CD4-positive, alpha-beta memory T cell (primary cell): Measurements from ENCODE around the gene MUC5AC. TPM values are rescaled to one million over a fixed set of nuclear protein-coding genes. Genes with fewer than 3 reads are reported as not detected.
A peak's percentile ranks its signal among the peaks of the same experiment; 100 is the strongest.

ENCODE experiments used
- CTCF ChIA-PET: fragments of 350-600 bp; sonication (Branson Sonifier 250); formaldehyde crosslinking; loops from one replicate; lab custom pipeline; 2021; ENCODE audit warnings: inconsistent platforms; ENCODE audit not compliant: partially characterized antibody; lab: Charles Lee
- POLR2A ChIA-PET: fragments of 350-600 bp; sonication (Branson Sonifier 250); formaldehyde crosslinking; loops from one replicate; lab custom pipeline; 2021; ENCODE audit not compliant: partially characterized antibody; lab: Charles Lee
- DNase-seq, 5 donors: peaks; one replicate each; pipeline versions ENCODE4 v3.0.0 to v3.0.0-alpha.2; 2020 to 2022; ENCODE audit warnings: mixed read lengths in 1 of 5
- H3K27ac ChIP-seq: one replicate; pipeline ENCODE4 v1.7.0; 2013; ENCODE audit warnings: low read depth, low read length
- H3K27me3 ChIP-seq: 2 replicates; pipeline ENCODE4 v1.7.0; 2013; ENCODE audit warnings: mild to moderate bottlenecking, low read length, moderate library complexity; ENCODE audit not compliant: insufficient read depth
- H3K36me3 ChIP-seq: 2 replicates; pipeline ENCODE4 v1.7.0; 2013; ENCODE audit warnings: mild to moderate bottlenecking, low read length, moderate library complexity; ENCODE audit not compliant: insufficient read depth
- H3K4me1 ChIP-seq: 2 replicates; pipeline ENCODE4 v1.7.0; 2013; ENCODE audit warnings: mild to moderate bottlenecking, low read length, moderate library complexity; ENCODE audit not compliant: insufficient read depth
- H3K4me3 ChIP-seq, 2 donors: one replicate each; pipeline ENCODE4 v1.7.0; 2013; ENCODE audit warnings: low read length in 2 of 2, mild to moderate bottlenecking in 1 of 2
- H3K9me3 ChIP-seq, 2 donors: one replicate each; pipeline ENCODE4 v1.7.0; 2013; ENCODE audit warnings: low read length in 2 of 2, control low read depth in 1 of 2; ENCODE audit not compliant: control insufficient read depth in 1 of 2
- H3K27ac Mint-ChIP-seq, 7 donors: one replicate each; pipeline ENCODE4 v1.8.0; 2020 to 2021; ENCODE audit warnings: mixed read lengths in 7 of 7, mild to moderate bottlenecking in 6 of 7, inconsistent platforms in 3 of 7, moderate library complexity in 3 of 7
- H3K27me3 Mint-ChIP-seq, 2 donors: one replicate each; pipeline ENCODE4 v1.8.0; 2020 to 2021; ENCODE audit warnings: mixed read lengths in 2 of 2
- H3K36me3 Mint-ChIP-seq, 2 donors: one replicate each; pipeline ENCODE4 v1.8.0; 2020 to 2021; ENCODE audit warnings: mixed read lengths in 2 of 2, inconsistent platforms in 1 of 2, mild to moderate bottlenecking in 1 of 2
- H3K4me1 Mint-ChIP-seq, 4 donors: one replicate each; pipeline ENCODE4 v1.8.0; 2020 to 2021; ENCODE audit warnings: mixed read lengths in 4 of 4, mild to moderate bottlenecking in 1 of 4
- H3K4me3 Mint-ChIP-seq, 8 donors: one replicate each; pipeline ENCODE4 v1.8.0; 2020 to 2021; ENCODE audit warnings: mixed read lengths in 8 of 8, mild to moderate bottlenecking in 7 of 8, moderate library complexity in 6 of 8, inconsistent platforms in 3 of 8
- H3K9me3 Mint-ChIP-seq, 8 donors: one replicate each; pipeline ENCODE4 v1.8.0; 2020 to 2021; ENCODE audit warnings: mixed read lengths in 8 of 8, mild to moderate bottlenecking in 5 of 8, inconsistent platforms in 3 of 8, moderate library complexity in 1 of 8
- intact Hi-C: fragments of 100-400 bp; cut with micrococcal nuclease; formaldehyde crosslinking; loops from one replicate; pipeline ENCODE4 v1.15.1; 2023
- polyA plus RNA-seq, 2 donors: library from polyadenylated mRNA; unstranded; fragments of 300-500 nt; fragmentation: Illumina TruSeq; gene quantifications; one replicate each; pipeline ENCODE4 v1.2.3, GENCODE V29; 2021
- total RNA-seq, 2 experiments: library from RNA; stranded (reverse); gene quantifications; one replicate each; pipeline ENCODE4 v1.2.3, GENCODE V29; 2021

MUC5AC gene
- total and polyA plus RNA-seq, 4 experiments from 2014 or later = not detected

DNA sequence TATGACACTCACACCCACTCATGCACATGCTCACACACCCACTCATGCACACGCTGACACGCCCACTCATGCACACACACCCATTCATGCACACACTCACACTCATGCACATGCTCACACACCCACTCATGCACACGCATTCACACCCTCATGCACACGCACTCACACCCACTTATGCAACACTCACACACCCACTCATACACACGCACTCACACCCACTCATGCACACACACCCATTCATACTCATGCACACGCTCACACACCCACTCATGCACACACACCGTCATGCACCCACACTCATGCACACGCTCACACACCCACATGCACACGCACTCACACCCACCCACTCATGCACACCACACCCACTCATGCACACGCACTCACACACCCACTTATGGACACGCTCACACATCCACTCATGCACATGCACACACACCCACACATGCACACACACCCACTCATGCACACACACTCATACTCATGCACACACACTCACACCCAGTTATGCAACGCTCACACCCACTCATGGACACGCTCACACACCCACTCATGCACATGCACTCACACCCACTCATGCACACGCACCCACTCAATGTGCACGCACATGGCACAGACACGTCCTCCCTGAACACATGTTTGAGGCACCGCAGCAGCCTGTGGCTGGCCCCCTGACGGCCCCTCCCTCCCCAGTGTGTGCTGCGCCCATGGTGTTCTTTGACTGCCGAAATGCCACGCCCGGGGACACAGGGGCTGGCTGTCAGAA, 17.9 kb downstream of the MUC5AC start:
- Histone ChIP-seq H3K4me3 (no peak overlapping the region), H3K36me3 (no peaks in the 10 kb centered on the region), H3K9me3 (no peaks in the 10 kb centered on the region), H3K27me3 (no peaks in the 10 kb centered on the region), H3K27ac (no peak overlapping the region), H3K4me1 (no peaks in the 10 kb centered on the region)
- peaks cover 0 to 3% (median 0%) of the 10 kb centered on the region in 4 donors for H3K4me1 Mint-ChIP-seq
- ChIA-PET POLR2A (no interaction called here), CTCF (no interaction called here)
- peak overlapping the region in 1 of 7 donors; percentile 77 for H3K27ac Mint-ChIP-seq
- DNase-seq = no peak
- intact Hi-C loops = no loop called here
- H3K4me3 Mint-ChIP-seq = no peak overlapping the region
- no peaks in the 10 kb centered on the region for H3K9me3 Mint-ChIP-seq
- H3K36me3 Mint-ChIP-seq = no peaks in the 10 kb centered on the region
- peaks cover 0 to 2% of the 10 kb centered on the region in 2 donors for H3K27me3 Mint-ChIP-seq

DNA sequence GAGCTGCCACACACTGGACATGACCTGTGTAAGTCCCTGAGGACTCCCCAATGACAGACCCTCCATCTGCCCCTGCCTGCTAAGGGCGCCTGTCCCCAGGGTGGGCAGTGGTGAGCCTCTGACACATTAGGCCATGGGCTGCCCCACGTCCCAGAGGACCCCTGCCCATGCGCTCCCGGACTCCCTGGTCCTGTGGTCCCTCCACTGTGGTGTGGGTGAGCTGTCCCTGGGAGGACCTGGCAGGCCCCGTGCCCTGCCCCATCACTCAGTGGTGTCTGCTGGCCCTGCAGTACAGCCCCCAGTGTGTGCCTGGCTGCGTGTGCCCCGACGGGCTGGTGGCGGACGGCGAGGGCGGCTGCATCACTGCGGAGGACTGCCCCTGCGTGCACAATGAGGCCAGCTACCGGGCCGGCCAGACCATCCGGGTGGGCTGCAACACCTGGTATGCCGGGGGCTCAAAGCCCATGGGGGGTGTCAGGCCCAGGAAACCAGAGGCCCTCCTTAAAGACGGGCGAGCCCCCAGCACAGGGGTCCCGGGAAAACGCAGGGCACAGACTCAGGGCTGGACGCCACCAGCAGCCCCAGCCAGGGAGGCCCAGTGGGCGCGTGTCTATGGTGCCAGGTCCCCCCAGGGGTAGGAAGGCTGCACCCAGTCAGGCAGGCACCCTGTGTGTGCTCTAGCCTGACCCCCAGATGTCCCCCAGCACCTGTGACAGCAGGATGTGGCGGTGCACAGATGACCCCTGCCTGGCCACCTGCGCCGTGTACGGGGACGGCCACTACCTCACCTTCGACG, 18.7 kb downstream of the MUC5AC start:
- H3K27me3 Mint-ChIP-seq = peaks cover 0 to 2% of the 10 kb centered on the region in 2 donors
- H3K27ac Mint-ChIP-seq = peak overlapping the region in 1 of 7 donors; percentile 42
- CTCF ChIA-PET = no interaction called here
- no peaks in the 10 kb centered on the region for H3K4me1 ChIP-seq
- no peak for DNase-seq
- H3K27ac ChIP-seq = no peak overlapping the region
- no peaks in the 10 kb centered on the region for H3K27me3 ChIP-seq
- H3K36me3 ChIP-seq = no peaks in the 10 kb centered on the region
- H3K9me3 Mint-ChIP-seq = no peaks in the 10 kb centered on the region
- intact Hi-C loops = no loop called here
- peaks cover 0 to 3% (median 0%) of the 10 kb centered on the region in 4 donors for H3K4me1 Mint-ChIP-seq
- no peaks in the 10 kb centered on the region for H3K9me3 ChIP-seq
- H3K36me3 Mint-ChIP-seq = no peaks in the 10 kb centered on the region
- POLR2A ChIA-PET = no interaction called here
- H3K4me3 ChIP-seq = no peak overlapping the region
- no peak overlapping the region for H3K4me3 Mint-ChIP-seq

DNA sequence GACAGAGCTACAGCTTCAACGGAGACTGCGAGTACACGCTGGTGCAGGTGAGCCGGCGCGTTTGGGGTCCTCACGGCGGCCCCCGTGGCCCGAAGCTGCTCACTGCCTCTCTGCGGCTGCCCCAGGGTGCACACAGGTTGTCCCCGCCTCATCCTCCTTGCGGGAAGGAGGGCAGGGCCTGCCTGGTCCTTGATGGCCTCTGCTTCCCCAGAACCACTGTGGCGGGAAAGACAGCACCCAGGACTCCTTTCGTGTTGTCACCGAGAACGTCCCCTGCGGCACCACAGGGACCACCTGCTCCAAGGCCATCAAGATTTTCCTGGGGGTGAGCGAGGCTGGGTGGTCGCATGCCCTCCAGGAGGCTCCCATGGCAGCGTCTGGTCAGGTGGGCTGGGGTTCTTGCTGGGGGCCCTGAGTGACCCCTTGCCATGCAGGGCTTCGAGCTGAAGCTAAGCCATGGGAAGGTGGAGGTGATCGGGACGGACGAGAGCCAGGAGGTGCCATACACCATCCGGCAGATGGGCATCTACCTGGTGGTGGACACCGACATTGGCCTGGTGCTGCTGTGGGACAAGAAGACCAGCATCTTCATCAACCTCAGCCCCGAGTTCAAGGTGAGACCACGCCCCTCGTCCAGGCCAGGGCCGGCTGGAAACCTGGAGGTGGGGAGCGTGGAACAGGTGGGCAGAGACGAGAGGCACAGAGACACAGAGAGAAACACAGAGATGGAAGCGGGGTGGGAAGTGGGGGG, 19.4 kb downstream of the MUC5AC start:
- Histone ChIP-seq H3K36me3 (no peaks in the 10 kb centered on the region), H3K27me3 (no peaks in the 10 kb centered on the region), H3K4me1 (peaks cover 4% of the 10 kb centered on the region), H3K4me3 (no peak overlapping the region), H3K27ac (no peak overlapping the region), H3K9me3 (no peaks in the 10 kb centered on the region)
- DNase-seq = no peak
- H3K4me1 Mint-ChIP-seq = peaks cover 0 to 3% (median 0%) of the 10 kb centered on the region in 4 donors
- peaks cover 0 to 2% of the 10 kb centered on the region in 2 donors for H3K27me3 Mint-ChIP-seq
- intact Hi-C loops = no loop called here
- no peaks in the 10 kb centered on the region for H3K36me3 Mint-ChIP-seq
- no peaks in the 10 kb centered on the region for H3K9me3 Mint-ChIP-seq
- ChIA-PET CTCF (no interaction called here), POLR2A (no interaction called here)
- H3K27ac Mint-ChIP-seq = no peak overlapping the region
- H3K4me3 Mint-ChIP-seq = no peak overlapping the region

DNA sequence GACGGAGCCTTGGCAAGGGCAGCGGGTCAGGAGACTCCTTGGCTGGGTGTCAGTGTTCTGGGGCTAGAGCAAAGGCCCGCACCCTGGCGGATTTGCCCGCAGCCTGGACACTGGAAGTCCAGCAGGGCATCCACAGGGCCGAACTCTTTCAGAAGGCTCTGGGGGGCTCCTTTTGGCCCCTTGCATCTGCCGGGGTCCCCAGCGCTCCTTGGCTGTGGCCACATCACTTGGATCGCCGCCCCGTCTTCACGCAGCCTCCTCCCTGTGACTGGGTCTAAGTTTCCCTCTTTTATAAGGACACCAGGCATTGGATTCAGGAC, 20.0 kb downstream of the MUC5AC start:
- H3K9me3 ChIP-seq = no peaks in the 10 kb centered on the region
- no peak for DNase-seq
- CTCF ChIA-PET = no interaction called here
- H3K27ac ChIP-seq = no peak overlapping the region
- H3K9me3 Mint-ChIP-seq = no peaks in the 10 kb centered on the region
- H3K4me1 Mint-ChIP-seq = peaks cover 0 to 3% (median 0%) of the 10 kb centered on the region in 4 donors
- H3K4me3 Mint-ChIP-seq = no peak overlapping the region
- POLR2A ChIA-PET = no interaction called here
- no peaks in the 10 kb centered on the region for H3K27me3 ChIP-seq
- H3K27me3 Mint-ChIP-seq = peaks cover 0 to 2% of the 10 kb centered on the region in 2 donors
- intact Hi-C loops = no loop called here
- no peak overlapping the region for H3K27ac Mint-ChIP-seq
- H3K4me3 ChIP-seq = no peak overlapping the region
- no peaks in the 10 kb centered on the region for H3K36me3 Mint-ChIP-seq
- H3K4me1 ChIP-seq = peaks cover 4% of the 10 kb centered on the region
- no peaks in the 10 kb centered on the region for H3K36me3 ChIP-seq

DNA sequence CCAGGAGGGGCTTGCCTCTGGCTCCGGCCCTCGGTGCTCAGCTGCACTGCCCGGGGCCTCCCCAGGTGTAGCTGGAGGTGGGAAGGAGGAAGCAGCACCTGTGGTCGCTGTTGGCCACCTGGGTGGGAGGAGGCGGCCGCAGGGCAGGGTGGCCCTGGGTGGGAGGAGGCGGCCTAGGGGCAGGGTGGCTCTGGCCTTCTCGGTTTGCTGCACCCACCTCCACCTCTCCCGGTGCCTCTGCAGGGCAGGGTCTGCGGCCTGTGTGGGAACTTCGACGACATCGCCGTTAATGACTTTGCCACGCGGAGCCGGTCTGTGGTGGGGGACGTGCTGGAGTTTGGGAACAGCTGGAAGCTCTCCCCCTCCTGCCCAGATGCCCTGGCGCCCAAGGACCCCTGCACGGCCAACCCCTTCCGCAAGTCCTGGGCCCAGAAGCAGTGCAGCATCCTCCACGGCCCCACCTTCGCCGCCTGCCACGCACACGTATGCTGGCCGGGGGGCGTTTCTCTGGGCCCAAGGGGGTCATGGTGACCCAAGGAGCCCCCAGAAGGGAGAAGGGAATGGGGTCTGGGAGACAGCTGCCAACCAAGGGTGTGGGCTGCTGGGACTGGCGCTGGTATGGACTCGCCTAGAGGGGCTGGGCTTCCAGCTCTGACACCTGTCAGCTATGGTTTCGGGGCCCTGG, 20.6 kb downstream of the MUC5AC start:
- no peak for DNase-seq
- H3K36me3 ChIP-seq = no peaks in the 10 kb centered on the region
- peaks cover 0 to 2% of the 10 kb centered on the region in 2 donors for H3K27me3 Mint-ChIP-seq
- ChIA-PET CTCF (no interaction called here), POLR2A (no interaction called here)
- H3K9me3 ChIP-seq = no peaks in the 10 kb centered on the region
- H3K4me1 Mint-ChIP-seq = peaks cover 0 to 3% (median 0%) of the 10 kb centered on the region in 4 donors
- H3K4me1 ChIP-seq = peaks cover 4% of the 10 kb centered on the region
- H3K4me3 ChIP-seq = no peak overlapping the region
- intact Hi-C loops = no loop called here
- no peak overlapping the region for H3K27ac ChIP-seq
- H3K36me3 Mint-ChIP-seq = no peaks in the 10 kb centered on the region
- no peak overlapping the region for H3K4me3 Mint-ChIP-seq
- H3K27me3 ChIP-seq = no peaks in the 10 kb centered on the region
- H3K27ac Mint-ChIP-seq = no peak overlapping the region
- H3K9me3 Mint-ChIP-seq = no peaks in the 10 kb centered on the region

DNA sequence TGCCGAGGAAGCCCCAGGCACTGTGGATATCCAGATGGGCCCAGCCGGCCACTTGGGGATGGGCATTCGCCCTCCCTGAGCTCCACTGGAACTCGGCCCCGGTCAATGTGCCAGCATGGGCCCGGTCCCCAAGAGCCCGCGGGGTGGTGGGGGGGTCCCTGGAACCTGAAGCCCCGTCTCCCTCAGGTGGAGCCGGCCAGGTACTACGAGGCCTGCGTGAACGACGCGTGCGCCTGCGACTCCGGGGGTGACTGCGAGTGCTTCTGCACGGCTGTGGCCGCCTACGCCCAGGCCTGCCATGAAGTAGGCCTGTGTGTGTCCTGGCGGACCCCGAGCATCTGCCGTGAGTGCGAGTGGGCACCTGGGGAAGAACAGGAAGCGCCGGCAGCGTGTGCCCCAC, 21.2 kb downstream of the MUC5AC start:
- no peaks in the 10 kb centered on the region for H3K27me3 ChIP-seq
- H3K4me1 Mint-ChIP-seq = peaks cover 0 to 3% (median 0%) of the 10 kb centered on the region in 4 donors
- no peak for DNase-seq
- H3K36me3 Mint-ChIP-seq = no peaks in the 10 kb centered on the region
- CTCF ChIA-PET = no interaction called here
- POLR2A ChIA-PET = no interaction called here
- intact Hi-C loops = no loop called here
- H3K9me3 Mint-ChIP-seq = no peaks in the 10 kb centered on the region
- no peaks in the 10 kb centered on the region for H3K9me3 ChIP-seq
- peaks cover 4% of the 10 kb centered on the region for H3K4me1 ChIP-seq
- H3K27ac Mint-ChIP-seq = no peak overlapping the region
- H3K36me3 ChIP-seq = no peaks in the 10 kb centered on the region
- H3K27ac ChIP-seq = no peak overlapping the region
- H3K27me3 Mint-ChIP-seq = peaks cover 0 to 2% of the 10 kb centered on the region in 2 donors
- no peak overlapping the region for H3K4me3 ChIP-seq
- no peak overlapping the region for H3K4me3 Mint-ChIP-seq

DNA sequence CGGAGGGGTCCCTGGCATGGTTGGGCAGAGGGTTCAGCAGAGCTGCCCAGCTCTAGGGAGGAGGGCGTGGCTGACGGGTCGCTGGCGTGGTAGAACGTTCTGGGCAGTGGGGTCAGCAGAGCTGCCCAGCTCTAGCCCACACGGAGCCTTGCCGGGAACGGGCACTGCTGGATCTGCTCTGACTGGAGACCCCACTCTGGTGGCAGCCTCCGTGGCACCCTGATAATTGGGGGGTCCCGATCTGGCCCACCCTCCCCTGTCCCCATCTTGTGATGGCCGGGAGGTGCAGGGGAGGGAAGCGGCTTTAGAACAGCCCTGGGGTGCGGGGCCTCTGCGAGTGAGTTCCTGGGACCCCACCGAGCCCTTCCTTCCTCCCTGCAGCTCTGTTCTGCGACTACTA, 21.9 kb downstream of the MUC5AC start:
- DNase-seq = no peak
- H3K27ac Mint-ChIP-seq = no peak overlapping the region
- no peaks in the 10 kb centered on the region for H3K36me3 Mint-ChIP-seq
- Histone ChIP-seq H3K4me3 (no peak overlapping the region), H3K4me1 (peaks cover 4% of the 10 kb centered on the region), H3K36me3 (no peaks in the 10 kb centered on the region), H3K27ac (no peak overlapping the region), H3K9me3 (no peaks in the 10 kb centered on the region), H3K27me3 (no peaks in the 10 kb centered on the region)
- peaks cover 0 to 2% of the 10 kb centered on the region in 2 donors for H3K27me3 Mint-ChIP-seq
- intact Hi-C loops = no loop called here
- ChIA-PET CTCF (no interaction called here), POLR2A (no interaction called here)
- H3K4me1 Mint-ChIP-seq = peaks cover 0 to 3% (median 0%) of the 10 kb centered on the region in 4 donors
- H3K4me3 Mint-ChIP-seq = no peak overlapping the region
- H3K9me3 Mint-ChIP-seq = no peaks in the 10 kb centered on the region
